Activated T-cell treated with anti-CD3 and anti-CD28 coated beads, Interleukin-2, amount 50 U/mL, for 24 hours (primary cell): Measurements from ENCODE around the gene SLC35F1.

Experiments
- DNase-seq: peaks from one replicate; pipeline ENCODE4 v3.0.0-alpha.2; 2020
- H3K27ac Mint-ChIP-seq: 2 replicates; pipeline ENCODE4 v1.8.0; 2020; ENCODE audit warnings: mild to moderate bottlenecking, mixed read lengths
- H3K27me3 Mint-ChIP-seq: 2 replicates; pipeline ENCODE4 v1.8.0; 2020; ENCODE audit warnings: mixed read lengths
- H3K36me3 Mint-ChIP-seq: 2 replicates; pipeline ENCODE4 v1.8.0; 2020; ENCODE audit warnings: low read depth, mixed read lengths
- H3K4me1 Mint-ChIP-seq: 2 replicates; pipeline ENCODE4 v1.8.0; 2020; ENCODE audit warnings: low read depth, mixed read lengths
- H3K4me3 Mint-ChIP-seq: 2 replicates; pipeline ENCODE4 v1.8.0; 2020; ENCODE audit warnings: mild to moderate bottlenecking, moderate library complexity, mixed read lengths
- H3K9me3 Mint-ChIP-seq: 2 replicates; pipeline ENCODE4 v1.8.0; 2020; ENCODE audit warnings: mixed read lengths

Gene SLC35F1

DNA sequence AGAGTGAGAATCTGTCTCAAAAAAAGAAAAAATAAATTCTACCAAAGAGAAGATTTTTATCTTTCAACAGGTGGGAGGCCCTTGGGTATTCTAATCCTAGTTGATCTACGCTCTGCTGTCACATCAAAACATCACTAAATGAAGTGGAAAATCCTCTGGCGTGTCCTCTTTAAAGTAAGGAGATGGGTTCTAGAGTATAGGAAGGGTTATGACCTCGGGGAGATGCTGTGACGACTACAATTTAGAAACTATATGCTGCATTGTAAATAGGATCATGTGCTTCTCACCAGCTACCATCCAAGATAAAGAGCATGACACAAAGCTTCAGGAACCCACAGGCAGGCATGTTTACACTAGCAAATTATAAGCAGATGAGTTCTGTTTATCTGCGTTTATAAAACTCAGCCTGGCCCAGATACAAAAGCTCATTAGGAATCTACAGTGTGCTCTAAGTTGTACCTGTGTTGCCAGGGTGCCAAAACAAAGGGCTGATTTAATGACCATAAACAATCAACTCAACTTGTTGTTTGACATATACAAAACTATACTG is 443.9 kb downstream of the SLC35F1 start:
- no peak for DNase-seq
- no peaks in the 10 kb centered on the region for H3K9me3 Mint-ChIP-seq
- H3K27ac Mint-ChIP-seq, result no peak overlapping the region
- no peak overlapping the region for H3K4me3 Mint-ChIP-seq
- no peaks in the 10 kb centered on the region for H3K27me3 Mint-ChIP-seq
- H3K4me1 Mint-ChIP-seq, result peaks cover 1% of the 10 kb centered on the region
- no peaks in the 10 kb centered on the region for H3K36me3 Mint-ChIP-seq

DNA sequence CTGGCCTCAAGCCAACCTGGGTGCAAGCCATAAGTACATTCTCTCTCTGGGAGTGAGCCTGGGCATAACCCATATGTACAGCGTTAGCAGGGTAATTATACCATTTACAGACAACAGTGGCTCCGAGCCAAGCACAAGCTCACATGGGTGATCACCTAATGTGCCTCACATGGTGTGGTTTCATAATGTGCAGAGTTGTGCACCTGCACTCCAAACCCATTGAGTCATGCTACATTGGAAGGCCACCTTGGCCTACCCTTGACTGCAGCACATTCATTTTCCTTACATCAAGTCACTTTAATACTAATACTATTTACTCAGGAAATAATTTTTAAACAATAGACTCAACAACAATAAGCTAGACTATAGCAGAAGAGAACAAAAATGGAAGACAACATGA is 446.5 kb downstream of the SLC35F1 start:
- H3K4me3 Mint-ChIP-seq, result no peak overlapping the region
- no peaks in the 10 kb centered on the region for H3K36me3 Mint-ChIP-seq
- no peaks in the 10 kb centered on the region for H3K27me3 Mint-ChIP-seq
- H3K9me3 Mint-ChIP-seq, result no peaks in the 10 kb centered on the region
- no peak overlapping the region for H3K27ac Mint-ChIP-seq
- H3K4me1 Mint-ChIP-seq, result peaks cover 1% of the 10 kb centered on the region
- DNase-seq, result no peak

DNA sequence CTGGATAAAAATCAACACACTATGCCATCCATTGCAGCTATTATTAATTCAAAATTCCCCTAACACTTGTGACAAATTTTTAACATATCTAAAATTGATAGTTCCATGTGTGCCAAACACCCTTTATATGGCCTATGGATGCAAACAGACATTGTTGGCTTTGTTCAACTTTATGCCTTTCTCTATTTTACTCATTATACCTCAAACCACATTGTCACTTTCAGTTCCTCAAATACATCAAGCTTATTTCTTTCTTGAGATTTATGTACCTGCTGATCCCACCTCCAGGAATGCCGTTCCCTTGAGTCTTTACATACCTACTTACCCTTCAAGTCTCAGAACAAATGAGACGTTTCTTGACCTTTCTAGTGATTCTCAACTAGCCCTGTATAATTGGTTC is 447.6 kb downstream of the SLC35F1 start:
- no peak for DNase-seq
- peaks cover 1% of the 10 kb centered on the region for H3K4me1 Mint-ChIP-seq
- no peaks in the 10 kb centered on the region for H3K36me3 Mint-ChIP-seq
- no peak overlapping the region for H3K4me3 Mint-ChIP-seq
- H3K27ac Mint-ChIP-seq, result no peak overlapping the region
- H3K27me3 Mint-ChIP-seq, result no peaks in the 10 kb centered on the region
- no peaks in the 10 kb centered on the region for H3K9me3 Mint-ChIP-seq

DNA sequence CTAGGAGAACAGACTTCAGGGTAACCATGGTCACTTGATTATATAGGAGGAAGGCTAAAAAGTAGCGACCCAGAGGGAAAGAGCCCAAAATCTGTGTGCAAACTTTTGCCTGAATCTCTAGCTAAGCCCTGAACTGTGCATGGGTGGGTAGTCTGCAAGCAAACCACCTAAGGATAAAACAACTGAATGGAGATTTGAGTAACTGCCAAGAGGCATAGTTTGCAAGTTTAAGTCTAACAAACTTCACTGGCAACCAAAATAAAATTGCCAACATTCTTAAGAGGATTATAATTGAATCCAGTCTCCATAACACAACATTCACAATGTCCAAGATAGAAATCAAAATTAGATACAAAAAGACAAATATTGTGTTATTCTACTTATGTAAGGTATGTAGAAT is 449.0 kb downstream of the SLC35F1 start:
- H3K4me1 Mint-ChIP-seq, result peaks cover 1% of the 10 kb centered on the region
- H3K4me3 Mint-ChIP-seq, result no peak overlapping the region
- H3K27ac Mint-ChIP-seq, result no peak overlapping the region
- DNase-seq, result no peak
- no peaks in the 10 kb centered on the region for H3K36me3 Mint-ChIP-seq
- no peaks in the 10 kb centered on the region for H3K9me3 Mint-ChIP-seq
- no peaks in the 10 kb centered on the region for H3K27me3 Mint-ChIP-seq

DNA sequence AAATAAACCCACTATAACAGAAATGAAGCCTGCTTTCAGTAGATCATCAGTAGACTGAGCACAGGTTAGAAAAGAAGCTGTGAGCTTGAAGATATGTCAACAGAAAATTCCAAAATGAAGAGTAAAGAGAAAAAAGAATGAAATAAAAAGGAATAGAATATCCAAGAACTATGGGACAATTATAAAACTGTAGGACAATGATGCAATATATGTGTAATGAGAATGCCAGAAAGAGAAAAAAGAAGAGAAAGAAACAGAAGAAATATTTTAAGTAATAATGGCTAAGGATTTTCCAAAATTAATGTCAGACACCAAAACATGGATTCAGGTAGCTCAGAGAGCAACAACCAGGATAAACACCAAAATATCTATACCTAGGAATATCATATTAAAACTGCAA is 449.6 kb downstream of the SLC35F1 start:
- H3K4me1 Mint-ChIP-seq, result peaks cover 1% of the 10 kb centered on the region
- H3K4me3 Mint-ChIP-seq, result no peak overlapping the region
- H3K27me3 Mint-ChIP-seq, result no peaks in the 10 kb centered on the region
- H3K9me3 Mint-ChIP-seq, result no peaks in the 10 kb centered on the region
- no peak for DNase-seq
- H3K27ac Mint-ChIP-seq, result no peak overlapping the region
- H3K36me3 Mint-ChIP-seq, result no peaks in the 10 kb centered on the region
